Gastrocnemius medialis (tissue), 4 donors: ENCODE data around the gene CFAP210.

Experiments
- CTCF ChIP-seq, 5 experiments: fragments of 450-650 bp in 3 of 5; fragments of 200-600 bp in 2 of 5; sonication (generic) in 2 of 5; IDR thresholded peaks in 4 of 5; conservative IDR thresholded peaks in 1 of 5; 1 replicate in 4 of 5; 2 replicates in 1 of 5; pipeline ENCODE4 v1.5.1; 2016 to 2019; ENCODE audit warnings: antibody characterized with exemption in 5 of 5, mild to moderate bottlenecking in 3 of 5, moderate library complexity in 3 of 5
- POLR2A ChIP-seq, 2 donors: fragments of 450-650 bp; IDR thresholded peaks; one replicate each; pipeline ENCODE4 v1.6.1; 2017; ENCODE audit warnings: antibody characterized with exemption in 2 of 2, mild to moderate bottlenecking in 2 of 2, moderate library complexity in 2 of 2

- TF ChIP-seq CTCF (IDR thresholded peaks at IDR 0.05 in 4 of 5, conservative IDR thresholded peaks at IDR 0.05 in 1 of 5) (no peak), POLR2A (IDR thresholded peaks at IDR 0.05) (no peak)
Measured at GRCh38 chr2:169644173-169644572, 50.0 kb downstream of the CFAP210 start.
